PC-9 (cell line): Measurements from ENCODE around the gene CCDC102B. TPM values are rescaled to one million over a fixed set of nuclear protein-coding genes. Genes with fewer than 3 reads are reported as not detected.

Experiments used
- BruUV-seq: library from RNA; stranded (reverse); fragments of 400-500 nt; replicated peaks from 2 replicates; lab custom pipeline; 2021; lab: Mats Ljungman, UMichigan
- CTCF ChIA-PET: fragments of 300-600 bp; sonication (Branson Sonifier 250); formaldehyde crosslinking; loops from one replicate; lab custom pipeline; 2022; ENCODE audit warnings: antibody characterized with exemption; lab: Charles Lee
- POLR2A ChIA-PET: fragments of 300-600 bp; sonication (Branson Sonifier 250); formaldehyde crosslinking; loops from one replicate; lab custom pipeline; 2022; ENCODE audit warnings: antibody characterized with exemption; ENCODE audit not compliant: unreplicated experiment; lab: Charles Lee
- DNase-seq, 2 experiments: peaks; one replicate each; pipeline versions ENCODE4 v3.0.0 to v3.0.0-alpha.2; 2015 to 2022; ENCODE audit warnings: mixed read lengths in 1 of 2
- H2AFZ ChIP-seq: fragments of 200-600 bp; sonication (generic); 2 replicates; pipeline ENCODE4 v1.8.1; 2017; ENCODE audit warnings: antibody characterized with exemption
- H3F3A ChIP-seq: fragments of 200-600 bp; sonication (generic); 2 replicates; pipeline ENCODE4 v1.8.1; 2017; ENCODE audit warnings: antibody characterized with exemption, mild to moderate bottlenecking, low read depth; ENCODE audit not compliant: insufficient read depth
- H3K27ac ChIP-seq: fragments of 200-600 bp; sonication (generic); 2 replicates; pipeline ENCODE4 v1.6.1; 2016; ENCODE audit warnings: mixed run types
- H3K27me3 ChIP-seq: fragments of 200-600 bp; sonication (generic); 2 replicates; pipeline ENCODE4 v1.6.1; 2016; ENCODE audit warnings: low read depth, mixed run types; ENCODE audit not compliant: insufficient read depth
- H3K36me3 ChIP-seq: fragments of 200-600 bp; sonication (generic); 2 replicates; pipeline ENCODE4 v1.6.1; 2016; ENCODE audit warnings: low read depth, mixed run types
- H3K4me1 ChIP-seq: fragments of 200-600 bp; sonication (generic); replicated peaks from 2 replicates; pipeline ENCODE4 v1.6.1; 2016; ENCODE audit warnings: mixed run types; ENCODE audit not compliant: insufficient read depth
- H3K4me2 ChIP-seq: fragments of 200-600 bp; sonication (generic); 2 replicates; pipeline ENCODE4 v1.6.1; 2017; ENCODE audit warnings: mixed run types
- H3K4me3 ChIP-seq: fragments of 200-600 bp; sonication (generic); 2 replicates; pipeline ENCODE4 v1.6.1; 2016; ENCODE audit warnings: mixed run types
- H3K79me2 ChIP-seq: fragments of 200-600 bp; sonication (generic); 2 replicates; pipeline ENCODE4 v1.6.1; 2017; ENCODE audit warnings: low read depth, mixed run types
- H3K9me2 ChIP-seq: fragments of 200-600 bp; sonication (generic); 2 replicates; pipeline ENCODE4 v1.8.1; 2017; ENCODE audit warnings: mild to moderate bottlenecking; ENCODE audit not compliant: insufficient read depth
- H3K9me3 ChIP-seq: fragments of 200-600 bp; sonication (generic); 2 replicates; pipeline ENCODE4 v1.8.1; 2016; ENCODE audit warnings: low read depth; ENCODE audit not compliant: insufficient read depth
- H4K20me1 ChIP-seq: fragments of 200-600 bp; sonication (generic); 2 replicates; pipeline ENCODE4 v1.8.1; 2017; ENCODE audit not compliant: insufficient read depth
- EZH2 ChIP-seq: fragments of 200-600 bp; sonication (generic); IDR thresholded peaks from 2 replicates; pipeline ENCODE4 v1.8.0; 2017; ENCODE audit warnings: antibody characterized with exemption, low read depth
- intact Hi-C: fragments of 100-400 bp; cut with micrococcal nuclease; formaldehyde crosslinking; loops from one replicate; pipeline ENCODE4 v1.10.0; 2022; ENCODE audit not compliant: unreplicated experiment
- total RNA-seq: library from RNA; stranded (reverse); gene quantifications from 2 replicates; pipeline ENCODE4 v1.2.3, GENCODE V29; 2021
- TF ChIP-seq, protein P1 (sequence below): fragments of 200-600 bp; sonication (generic); conservative IDR thresholded peaks from 2 replicates; pipeline ENCODE4 v1.6.1; 2017; ENCODE audit warnings: mixed run types, antibody characterized with exemption, mild to moderate bottlenecking, moderate library complexity

Gene CCDC102B
- total RNA-seq, 1 experiment from 2014 or later = 1.9 TPM

DNA sequence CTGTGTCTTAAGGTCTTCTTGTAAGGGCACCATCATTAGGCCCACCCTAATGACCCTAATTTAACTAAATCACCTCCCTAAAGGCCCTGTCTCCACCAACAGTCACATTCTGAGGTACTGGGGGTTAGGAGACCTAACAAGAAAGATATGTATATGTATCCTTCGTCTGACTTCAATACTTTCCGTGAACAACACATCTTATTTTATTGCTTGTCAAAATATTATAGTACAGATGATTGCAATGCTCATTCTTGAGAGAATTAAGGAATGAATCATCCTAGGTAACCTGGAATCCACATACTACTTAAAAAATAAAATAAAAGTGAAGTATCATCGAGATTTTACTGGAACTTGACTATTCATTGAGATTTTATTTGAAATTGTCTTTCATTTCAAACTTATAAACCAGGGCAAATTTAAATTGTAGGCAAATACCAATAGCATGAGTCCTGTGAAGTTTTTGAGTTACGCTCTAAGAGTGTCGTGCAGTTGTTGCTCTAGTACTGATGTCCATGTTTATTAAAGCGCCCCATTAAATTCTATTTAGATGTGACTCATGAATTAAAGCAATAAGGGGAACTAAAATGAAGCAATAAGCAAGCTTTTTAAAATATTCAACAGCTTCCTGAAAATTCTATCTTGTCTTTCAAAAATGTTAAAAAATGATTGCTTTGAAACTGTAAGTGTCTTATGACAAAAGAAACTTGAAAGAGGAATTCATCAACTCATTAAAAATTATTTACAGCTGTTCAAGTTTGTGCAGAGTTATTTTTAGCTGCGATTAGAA lies 40.0 kb downstream of the CCDC102B start:
- H3K9me2 ChIP-seq = no peaks in the 10 kb centered on the region
- no peaks in the 10 kb centered on the region for H3K79me2 ChIP-seq
- CTCF ChIA-PET = no interaction called here
- H2AFZ ChIP-seq = no peak overlapping the region
- no peaks in the 10 kb centered on the region for H3K27me3 ChIP-seq
- no TSS peak for BruUV-seq
- H4K20me1 ChIP-seq = no peaks in the 10 kb centered on the region; the same call in 1 of the 2 replicates
- H3K27ac ChIP-seq = no peak overlapping the region
- no peak for DNase-seq
- H3K4me2 ChIP-seq = no peak overlapping the region
- POLR2A ChIA-PET = no interaction called here
- H3K4me1 ChIP-seq = no peaks in the 10 kb centered on the region
- no peak overlapping the region for H3K4me3 ChIP-seq
- TF ChIP-seq EZH2 = no peak
- TF ChIP-seq, protein P1, sequence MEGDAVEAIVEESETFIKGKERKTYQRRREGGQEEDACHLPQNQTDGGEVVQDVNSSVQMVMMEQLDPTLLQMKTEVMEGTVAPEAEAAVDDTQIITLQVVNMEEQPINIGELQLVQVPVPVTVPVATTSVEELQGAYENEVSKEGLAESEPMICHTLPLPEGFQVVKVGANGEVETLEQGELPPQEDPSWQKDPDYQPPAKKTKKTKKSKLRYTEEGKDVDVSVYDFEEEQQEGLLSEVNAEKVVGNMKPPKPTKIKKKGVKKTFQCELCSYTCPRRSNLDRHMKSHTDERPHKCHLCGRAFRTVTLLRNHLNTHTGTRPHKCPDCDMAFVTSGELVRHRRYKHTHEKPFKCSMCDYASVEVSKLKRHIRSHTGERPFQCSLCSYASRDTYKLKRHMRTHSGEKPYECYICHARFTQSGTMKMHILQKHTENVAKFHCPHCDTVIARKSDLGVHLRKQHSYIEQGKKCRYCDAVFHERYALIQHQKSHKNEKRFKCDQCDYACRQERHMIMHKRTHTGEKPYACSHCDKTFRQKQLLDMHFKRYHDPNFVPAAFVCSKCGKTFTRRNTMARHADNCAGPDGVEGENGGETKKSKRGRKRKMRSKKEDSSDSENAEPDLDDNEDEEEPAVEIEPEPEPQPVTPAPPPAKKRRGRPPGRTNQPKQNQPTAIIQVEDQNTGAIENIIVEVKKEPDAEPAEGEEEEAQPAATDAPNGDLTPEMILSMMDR = no peak
- H3K36me3 ChIP-seq = no peaks in the 10 kb centered on the region
- no peaks in the 10 kb centered on the region for H3F3A ChIP-seq
- H3K9me3 ChIP-seq = no peaks in the 10 kb centered on the region
- intact Hi-C loops = no loop called here

- no peak for DNase-seq
- H3K4me3 ChIP-seq = no peak overlapping the region
- no peaks in the 10 kb centered on the region for H3K9me2 ChIP-seq
- no peaks in the 10 kb centered on the region for H3F3A ChIP-seq
- H3K9me3 ChIP-seq = no peaks in the 10 kb centered on the region
- no TSS peak for BruUV-seq
- POLR2A ChIA-PET = no interaction called here
- intact Hi-C loops = loop anchor here (5.0 kb wide), 1 partner anchor 1622 kb away; no protein-coding TSS in a partner anchor
- H3K27me3 ChIP-seq = no peaks in the 10 kb centered on the region
- H3K36me3 ChIP-seq = no peaks in the 10 kb centered on the region
- H3K79me2 ChIP-seq = no peaks in the 10 kb centered on the region
- CTCF ChIA-PET = no interaction called here
- H3K27ac ChIP-seq = no peak overlapping the region
- H2AFZ ChIP-seq = no peak overlapping the region
- TF ChIP-seq, protein P1 = no peak
- TF ChIP-seq EZH2 = no peak
- H3K4me1 ChIP-seq = no peaks in the 10 kb centered on the region
- H4K20me1 ChIP-seq = no peaks in the 10 kb centered on the region; the same call in 1 of the 2 replicates
- no peak overlapping the region for H3K4me2 ChIP-seq
Measured at GRCh38 chr18:68839701-68840100, 41.8 kb downstream of the CCDC102B start.

DNA sequence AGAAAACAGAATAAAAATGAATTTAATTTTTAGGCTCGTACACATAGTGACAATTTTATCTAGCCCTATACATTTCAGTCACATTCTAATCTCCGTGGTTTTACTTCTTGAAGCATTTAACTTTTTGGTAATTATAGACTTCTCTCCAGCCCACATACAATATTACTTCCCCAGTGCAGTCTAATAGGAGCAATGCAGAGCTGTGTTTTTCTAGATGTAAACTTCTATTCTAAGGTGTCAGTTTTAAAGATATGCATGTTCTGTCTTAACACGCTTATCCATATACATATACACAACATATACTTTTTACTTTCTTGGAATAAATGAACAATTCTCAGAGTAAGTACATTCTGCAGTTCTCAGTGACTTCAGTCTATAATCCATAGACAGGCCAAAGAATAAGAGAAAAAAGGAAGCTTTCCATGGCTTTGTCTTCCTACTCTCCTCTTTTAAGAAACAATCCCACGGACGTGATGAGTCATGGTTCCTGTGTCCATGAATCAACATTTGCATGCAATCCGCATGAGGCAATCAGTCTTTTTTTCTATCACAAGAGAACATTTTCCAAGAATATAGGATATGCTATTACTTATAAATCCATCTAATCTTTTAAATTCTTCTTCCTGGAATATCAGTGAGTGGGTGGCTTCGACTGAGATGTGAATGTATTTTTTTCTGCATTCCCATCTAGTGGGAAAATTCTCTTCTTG lies 42.8 kb downstream of the CCDC102B start:
- no peak overlapping the region for H3K4me2 ChIP-seq
- no peaks in the 10 kb centered on the region for H3K9me3 ChIP-seq
- H3K4me1 ChIP-seq = no peaks in the 10 kb centered on the region
- no peaks in the 10 kb centered on the region for H3K36me3 ChIP-seq
- H3F3A ChIP-seq = no peaks in the 10 kb centered on the region
- H3K4me3 ChIP-seq = no peak overlapping the region
- no peaks in the 10 kb centered on the region for H3K9me2 ChIP-seq
- ChIA-PET POLR2A (no interaction called here), CTCF (no interaction called here)
- DNase-seq = peak in 1 of 2 experiments; percentile 5
- TF ChIP-seq EZH2 = no peak
- TF ChIP-seq, protein P1 = no peak
- H3K27me3 ChIP-seq = no peaks in the 10 kb centered on the region
- no peaks in the 10 kb centered on the region for H3K79me2 ChIP-seq
- H2AFZ ChIP-seq = no peak overlapping the region
- H4K20me1 ChIP-seq = no peaks in the 10 kb centered on the region; the same call in 1 of the 2 replicates
- intact Hi-C loops = loop anchor here (5.0 kb wide), 1 partner anchor 1623 kb away; no protein-coding TSS in a partner anchor
- no peak overlapping the region for H3K27ac ChIP-seq
- BruUV-seq = no TSS peak
